GM06990 (cell line): Measurements from ENCODE around the gene SWT1.
"Not testable (repeated sequence)": the region's sequence is repeated elsewhere in the genome, so short reads cannot be mapped to it uniquely, and the experiment has no call there.

Experiments used
- DNase-seq: peaks from one replicate; pipeline ENCODE4 v3.0.0-alpha.2; 2011; ENCODE audit not compliant: insufficient read length; ENCODE audit errors: extremely low read depth
- H3K27me3 ChIP-seq: replicated peaks from 2 replicates; pipeline ENCODE4 v1.6.0; 2011; ENCODE audit warnings: low read length; ENCODE audit not compliant: control insufficient read depth, insufficient read depth
- H3K36me3 ChIP-seq: 2 replicates; pipeline ENCODE4 v1.5.1; 2011; ENCODE audit warnings: low read length; ENCODE audit not compliant: control insufficient read depth, insufficient read depth
- H3K4me3 ChIP-seq: replicated peaks from 2 replicates; pipeline ENCODE4 v1.5.1; 2011; ENCODE audit warnings: low read depth, mild to moderate bottlenecking, control low read depth, low read length
- TF ChIP-seq, protein P1 (sequence below): IDR thresholded peaks from 2 replicates; pipeline ENCODE4 v1.5.1; 2011; ENCODE audit warnings: low read length, control low read depth, mild to moderate bottlenecking, inconsistent platforms; ENCODE audit not compliant: insufficient read depth, poor library complexity, severe bottlenecking

The SWT1 gene

DNA sequence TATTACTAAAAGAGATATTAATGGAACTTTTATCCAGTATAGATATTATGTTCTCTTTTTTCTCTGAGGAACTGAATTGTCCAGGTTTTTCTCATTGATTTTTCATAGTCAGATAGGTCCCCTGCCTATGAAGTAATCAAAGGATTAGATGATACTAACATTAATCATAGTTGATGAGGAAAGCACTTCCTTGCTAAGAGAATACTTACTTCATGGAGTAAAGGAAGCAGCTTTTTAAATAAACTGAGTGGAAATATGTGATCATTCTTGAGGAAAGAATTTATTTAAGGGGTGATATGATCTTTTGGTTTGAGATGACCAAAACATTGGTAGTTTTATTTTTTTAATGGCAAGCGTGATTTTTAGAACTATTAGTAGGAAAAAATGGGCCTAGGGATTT, 58.9 kb downstream of the SWT1 start:
- TF ChIP-seq, protein P1, sequence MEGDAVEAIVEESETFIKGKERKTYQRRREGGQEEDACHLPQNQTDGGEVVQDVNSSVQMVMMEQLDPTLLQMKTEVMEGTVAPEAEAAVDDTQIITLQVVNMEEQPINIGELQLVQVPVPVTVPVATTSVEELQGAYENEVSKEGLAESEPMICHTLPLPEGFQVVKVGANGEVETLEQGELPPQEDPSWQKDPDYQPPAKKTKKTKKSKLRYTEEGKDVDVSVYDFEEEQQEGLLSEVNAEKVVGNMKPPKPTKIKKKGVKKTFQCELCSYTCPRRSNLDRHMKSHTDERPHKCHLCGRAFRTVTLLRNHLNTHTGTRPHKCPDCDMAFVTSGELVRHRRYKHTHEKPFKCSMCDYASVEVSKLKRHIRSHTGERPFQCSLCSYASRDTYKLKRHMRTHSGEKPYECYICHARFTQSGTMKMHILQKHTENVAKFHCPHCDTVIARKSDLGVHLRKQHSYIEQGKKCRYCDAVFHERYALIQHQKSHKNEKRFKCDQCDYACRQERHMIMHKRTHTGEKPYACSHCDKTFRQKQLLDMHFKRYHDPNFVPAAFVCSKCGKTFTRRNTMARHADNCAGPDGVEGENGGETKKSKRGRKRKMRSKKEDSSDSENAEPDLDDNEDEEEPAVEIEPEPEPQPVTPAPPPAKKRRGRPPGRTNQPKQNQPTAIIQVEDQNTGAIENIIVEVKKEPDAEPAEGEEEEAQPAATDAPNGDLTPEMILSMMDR, result no peak
- Histone ChIP-seq H3K27me3 (no peaks in the 10 kb centered on the region), H3K4me3 (no peak overlapping the region), H3K36me3 (no peaks in the 10 kb centered on the region)
- DNase-seq, result no peak

DNA sequence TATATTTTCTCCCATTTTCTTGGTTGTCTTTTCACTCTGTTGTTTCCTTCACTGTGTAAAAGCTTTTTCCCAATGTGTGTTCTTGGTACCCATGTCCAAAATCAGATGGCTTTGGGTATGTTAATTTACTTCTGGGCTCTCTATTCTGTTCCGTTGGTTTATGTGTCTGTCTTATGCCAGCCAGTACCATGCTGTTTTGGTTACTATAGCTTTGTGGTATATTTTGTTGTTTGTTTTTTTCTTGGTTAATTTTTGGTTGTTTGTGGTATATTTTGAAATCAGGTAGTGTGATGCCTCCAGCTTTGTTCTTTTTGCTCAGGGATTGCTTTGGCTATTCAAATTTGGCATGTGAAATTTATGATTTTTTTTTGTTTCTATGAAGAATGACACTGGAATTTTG, 67.2 kb downstream of the SWT1 start:
- H3K4me3 ChIP-seq, result no peak overlapping the region
- no peak for DNase-seq
- H3K27me3 ChIP-seq, result no peaks in the 10 kb centered on the region
- no peaks in the 10 kb centered on the region for H3K36me3 ChIP-seq
- TF ChIP-seq, protein P1, result no peak

DNA sequence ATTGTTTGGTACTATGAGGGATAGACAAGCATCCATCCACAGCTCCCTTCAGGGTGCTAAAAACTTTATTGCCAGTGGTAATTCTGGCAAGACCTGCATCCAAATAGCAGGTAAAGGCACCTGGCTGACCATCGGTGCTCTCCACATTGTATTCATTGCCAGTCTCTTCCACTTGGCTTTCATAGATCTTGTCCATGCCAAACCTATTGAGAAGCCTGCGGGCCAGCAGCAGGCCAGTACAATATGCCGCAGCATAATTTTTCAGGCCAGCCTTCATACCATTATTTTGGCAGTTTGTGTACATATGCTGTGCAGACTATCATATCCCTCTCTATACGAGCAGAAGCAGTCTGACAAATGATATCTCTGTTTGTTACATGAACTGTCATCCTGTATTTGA, 70.2 kb downstream of the SWT1 start:
- no peak for DNase-seq
- Histone ChIP-seq H3K4me3 (no peak overlapping the region), H3K36me3 (no peaks in the 10 kb centered on the region), H3K27me3 (no peaks in the 10 kb centered on the region)
- TF ChIP-seq, protein P1, result no peak

DNA sequence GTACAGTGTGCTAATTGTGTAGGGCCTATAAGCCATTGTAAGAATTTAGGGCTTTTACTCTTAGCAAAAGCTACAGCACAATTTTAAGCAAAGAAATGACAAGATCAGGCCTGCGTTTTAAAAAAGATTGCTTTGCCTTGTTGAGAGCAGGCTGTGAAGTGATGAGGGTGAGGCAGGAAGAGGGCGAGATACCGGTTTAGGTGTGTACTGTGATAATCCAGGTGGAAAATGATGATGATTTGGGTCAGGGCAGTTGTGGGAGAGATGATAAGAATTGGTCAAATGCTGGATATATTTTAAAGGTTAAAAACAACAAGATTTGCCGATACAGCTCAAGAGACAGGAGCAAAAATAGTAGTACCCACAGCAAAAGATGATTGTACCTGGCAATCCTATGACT, 72.0 kb downstream of the SWT1 start:
- Histone ChIP-seq H3K4me3 (no peak overlapping the region), H3K27me3 (no peaks in the 10 kb centered on the region), H3K36me3 (no peaks in the 10 kb centered on the region)
- no peak for DNase-seq
- TF ChIP-seq, protein P1, result no peak

DNA sequence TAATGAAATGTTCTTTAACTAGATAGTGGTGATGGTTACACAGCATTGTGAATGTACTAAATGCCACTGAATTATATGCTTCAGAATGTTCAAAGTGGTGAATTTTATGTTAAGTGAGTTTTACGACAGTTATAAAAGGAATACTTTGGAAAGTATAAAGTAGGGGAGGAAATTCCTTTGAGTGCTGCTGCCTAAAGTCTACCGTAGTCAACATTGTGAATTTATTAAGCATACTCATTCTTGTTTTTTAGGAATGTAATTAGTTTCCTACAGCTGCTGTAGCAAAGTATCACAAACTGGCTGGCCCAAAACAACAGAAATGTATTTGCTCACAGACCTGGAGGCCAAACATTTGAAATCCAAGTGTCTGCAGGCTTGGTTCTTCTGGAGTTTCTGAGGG, 73.0 kb downstream of the SWT1 start:
- TF ChIP-seq, protein P1, result no peak
- DNase-seq, result no peak
- H3K36me3 ChIP-seq, result no peaks in the 10 kb centered on the region

DNA sequence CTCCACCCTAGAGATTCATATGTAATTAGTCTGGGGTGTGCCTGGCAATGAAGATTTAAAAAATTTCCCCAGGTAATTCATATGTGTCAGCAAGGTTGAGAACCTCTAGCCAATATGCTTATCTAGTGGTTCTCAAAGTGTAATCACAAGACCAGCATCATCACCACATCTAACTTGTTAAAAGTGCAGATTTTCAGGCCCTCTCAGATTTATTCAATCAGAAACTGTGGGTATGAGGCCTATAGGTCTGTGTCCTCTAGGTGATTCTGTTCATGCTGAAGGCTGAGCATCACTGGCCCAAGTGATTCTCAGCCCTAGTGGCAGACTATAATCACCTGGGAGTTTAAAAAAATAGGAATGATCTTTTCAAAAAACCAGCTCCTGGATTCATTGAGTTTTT, 75.9 kb downstream of the SWT1 start:
- DNase-seq, result no peak
- Histone ChIP-seq H3K4me3 (no peak overlapping the region), H3K36me3 (no peaks in the 10 kb centered on the region), H3K27me3 (no peaks in the 10 kb centered on the region)
- TF ChIP-seq, protein P1, result no peak

More for the DNA sequence above, 73.0 kb downstream of the SWT1 start:
- Histone ChIP-seq H3K4me3 (no peak overlapping the region), H3K27me3 (no peaks in the 10 kb centered on the region)

DNA sequence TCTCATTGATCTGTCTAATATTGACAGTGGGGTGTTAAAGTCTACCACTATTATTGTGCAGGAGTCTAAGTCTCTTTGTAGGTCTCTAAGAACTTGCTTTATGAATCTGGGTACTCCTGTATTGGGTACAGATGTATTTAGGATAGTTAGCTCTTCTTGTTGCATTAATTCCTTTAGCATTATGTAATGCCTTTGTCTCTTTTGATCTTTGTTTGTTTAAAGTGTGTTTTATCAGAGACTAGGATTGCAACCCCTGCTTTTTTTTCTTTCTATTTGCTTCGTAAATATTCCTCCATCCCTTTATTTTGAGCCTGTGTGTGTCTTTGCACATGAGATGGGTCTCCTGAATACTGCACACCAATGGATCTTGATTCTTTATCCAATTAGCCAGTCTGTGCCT, 77.2 kb downstream of the SWT1 start:
- DNase-seq, H3K27me3 ChIP-seq: not testable (repeated sequence)

DNA sequence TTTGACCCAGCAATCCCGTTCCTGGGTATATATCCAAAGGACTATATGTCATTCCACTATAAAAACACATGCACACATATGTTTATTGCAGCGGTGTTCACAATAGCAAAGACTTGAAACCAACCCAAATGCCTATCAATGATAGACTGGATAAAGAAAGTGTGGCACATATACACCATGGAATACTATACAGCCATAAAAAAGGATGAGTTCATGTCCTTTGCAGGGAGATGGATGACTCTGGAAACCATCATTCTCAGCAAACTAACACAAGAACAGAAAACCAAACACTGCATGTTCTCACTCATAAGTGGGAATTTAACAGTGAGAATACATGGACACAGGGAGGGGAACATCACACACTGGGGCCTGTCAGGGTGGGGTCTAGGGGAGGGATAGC, 80.2 kb downstream of the SWT1 start:
- not testable (repeated sequence) for H3K36me3 ChIP-seq, H3K27me3 ChIP-seq, H3K4me3 ChIP-seq, DNase-seq

More for the DNA sequence above, 77.2 kb downstream of the SWT1 start:
- H3K36me3 ChIP-seq, H3K4me3 ChIP-seq: not testable (repeated sequence)
